BE2C (cell line): ENCODE measurements around the gene SBK2.

Experiments
- DNase-seq: peaks from one replicate; pipeline ENCODE4 v3.0.0-alpha.2; 2020
- H3K27me3 ChIP-seq: fragments of 250-450 bp; sonication (Bioruptor Pico); 2 replicates; pipeline ENCODE4 v1.5.1; 2020; ENCODE audit warnings: mild to moderate bottlenecking
- H3K36me3 ChIP-seq: fragments of 250-450 bp; sonication (Bioruptor Pico); 2 replicates; pipeline ENCODE4 v1.5.1; 2020; ENCODE audit warnings: mild to moderate bottlenecking
- H3K4me1 ChIP-seq: fragments of 250-450 bp; sonication (Bioruptor Pico); 2 replicates; pipeline ENCODE4 v1.5.1; 2020
- H3K4me3 ChIP-seq: 2 replicates; pipeline ENCODE4 v1.5.1; 2011; ENCODE audit warnings: low read depth, low read length
- H3K9me3 ChIP-seq: fragments of 250-450 bp; sonication (Bioruptor Pico); 2 replicates; pipeline ENCODE4 v1.5.1; 2020
- TF ChIP-seq, protein P1 (sequence below): IDR thresholded peaks from 2 replicates; pipeline ENCODE4 v1.5.1; 2012; ENCODE audit warnings: mild to moderate bottlenecking, low read depth, low read length

SBK2 gene

DNA sequence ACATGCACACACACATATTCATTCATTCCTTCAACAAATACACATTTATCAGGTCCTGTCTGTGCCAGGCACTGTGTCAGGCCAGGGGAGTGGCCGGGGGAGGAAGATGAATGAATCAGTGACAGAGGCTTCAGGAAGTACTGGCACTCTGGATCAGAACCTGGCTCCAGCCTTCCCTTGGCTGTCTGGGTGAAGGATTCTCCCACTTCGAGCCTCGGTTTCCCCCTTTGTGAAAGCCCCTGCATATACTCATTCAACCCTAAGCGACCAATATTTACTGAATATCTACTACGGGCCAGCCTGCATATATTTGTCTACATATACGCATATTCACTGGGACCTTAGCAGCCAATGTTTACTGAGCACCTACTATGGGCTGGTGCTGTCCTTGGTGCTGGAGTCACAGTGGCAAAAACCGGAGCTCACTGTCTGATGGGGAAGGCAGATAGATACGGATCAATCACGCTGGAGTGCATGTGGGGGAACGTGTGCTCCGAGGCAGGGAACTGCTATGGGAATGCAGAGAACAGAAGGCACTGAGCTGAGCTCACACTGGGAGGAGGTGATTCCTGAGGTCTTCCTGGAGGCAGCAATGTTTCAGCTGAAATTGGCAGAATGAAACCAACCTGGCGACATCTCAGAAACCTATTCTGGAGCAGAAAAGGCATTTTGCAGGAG lies 44.4 kb upstream of the SBK2 start:
- DNase-seq, result no peak

DNA sequence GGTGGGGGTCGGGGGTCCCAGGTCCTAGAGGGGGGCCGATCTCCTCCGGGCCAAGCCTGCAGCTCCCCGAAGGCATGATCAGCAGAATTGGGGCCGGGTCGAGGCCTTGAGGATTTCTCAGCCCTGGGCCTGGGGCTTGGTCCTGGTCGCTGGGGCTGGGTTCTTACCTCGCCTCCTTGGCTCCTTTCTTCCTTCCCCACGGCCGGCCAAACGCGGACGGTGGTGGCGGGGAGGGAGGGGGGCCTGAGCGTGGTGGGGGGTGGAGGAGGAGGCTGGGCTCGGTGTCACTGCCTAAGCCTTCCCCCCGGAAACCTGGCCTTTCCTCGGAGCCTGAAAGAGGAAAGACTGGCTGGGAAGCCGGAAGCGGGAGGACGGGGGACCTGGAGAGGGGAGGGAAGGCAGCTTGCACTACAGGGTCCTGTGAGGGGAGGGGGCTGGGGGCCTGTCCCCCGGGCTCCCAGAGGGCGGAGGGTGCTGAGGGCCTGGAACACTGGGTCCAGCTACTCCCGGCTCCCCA lies 43.8 kb upstream of the SBK2 start, which contains the start of gene ZNF579:
Gene ZNF579, minus strand, starts transcription at position 221 of the 517 bp plus-strand sequence. CDS start 1,209 bp downstream, outside the sequence.
- Histone ChIP-seq H3K4me3 (peak within 1 kb of the TSS; percentile 86), H3K4me1 (peaks cover 2% of the 10 kb centered on the region; the same call in 1 of the 2 replicates), H3K27me3 (no peaks in the 10 kb centered on the region), H3K9me3 (no peaks in the 10 kb centered on the region), H3K36me3 (peaks cover 12% of the 10 kb centered on the region)
- peak; percentile 89 for DNase-seq
- TF ChIP-seq, protein P1, sequence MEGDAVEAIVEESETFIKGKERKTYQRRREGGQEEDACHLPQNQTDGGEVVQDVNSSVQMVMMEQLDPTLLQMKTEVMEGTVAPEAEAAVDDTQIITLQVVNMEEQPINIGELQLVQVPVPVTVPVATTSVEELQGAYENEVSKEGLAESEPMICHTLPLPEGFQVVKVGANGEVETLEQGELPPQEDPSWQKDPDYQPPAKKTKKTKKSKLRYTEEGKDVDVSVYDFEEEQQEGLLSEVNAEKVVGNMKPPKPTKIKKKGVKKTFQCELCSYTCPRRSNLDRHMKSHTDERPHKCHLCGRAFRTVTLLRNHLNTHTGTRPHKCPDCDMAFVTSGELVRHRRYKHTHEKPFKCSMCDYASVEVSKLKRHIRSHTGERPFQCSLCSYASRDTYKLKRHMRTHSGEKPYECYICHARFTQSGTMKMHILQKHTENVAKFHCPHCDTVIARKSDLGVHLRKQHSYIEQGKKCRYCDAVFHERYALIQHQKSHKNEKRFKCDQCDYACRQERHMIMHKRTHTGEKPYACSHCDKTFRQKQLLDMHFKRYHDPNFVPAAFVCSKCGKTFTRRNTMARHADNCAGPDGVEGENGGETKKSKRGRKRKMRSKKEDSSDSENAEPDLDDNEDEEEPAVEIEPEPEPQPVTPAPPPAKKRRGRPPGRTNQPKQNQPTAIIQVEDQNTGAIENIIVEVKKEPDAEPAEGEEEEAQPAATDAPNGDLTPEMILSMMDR, result no peak

More for the DNA sequence above, 44.4 kb upstream of the SBK2 start:
- Histone ChIP-seq H3K36me3 (peaks cover 12% of the 10 kb centered on the region), H3K9me3 (no peaks in the 10 kb centered on the region), H3K4me3 (peak overlapping the region; percentile 86), H3K4me1 (peaks cover 6% of the 10 kb centered on the region), H3K27me3 (no peaks in the 10 kb centered on the region)
- TF ChIP-seq, protein P1, result no peak

DNA sequence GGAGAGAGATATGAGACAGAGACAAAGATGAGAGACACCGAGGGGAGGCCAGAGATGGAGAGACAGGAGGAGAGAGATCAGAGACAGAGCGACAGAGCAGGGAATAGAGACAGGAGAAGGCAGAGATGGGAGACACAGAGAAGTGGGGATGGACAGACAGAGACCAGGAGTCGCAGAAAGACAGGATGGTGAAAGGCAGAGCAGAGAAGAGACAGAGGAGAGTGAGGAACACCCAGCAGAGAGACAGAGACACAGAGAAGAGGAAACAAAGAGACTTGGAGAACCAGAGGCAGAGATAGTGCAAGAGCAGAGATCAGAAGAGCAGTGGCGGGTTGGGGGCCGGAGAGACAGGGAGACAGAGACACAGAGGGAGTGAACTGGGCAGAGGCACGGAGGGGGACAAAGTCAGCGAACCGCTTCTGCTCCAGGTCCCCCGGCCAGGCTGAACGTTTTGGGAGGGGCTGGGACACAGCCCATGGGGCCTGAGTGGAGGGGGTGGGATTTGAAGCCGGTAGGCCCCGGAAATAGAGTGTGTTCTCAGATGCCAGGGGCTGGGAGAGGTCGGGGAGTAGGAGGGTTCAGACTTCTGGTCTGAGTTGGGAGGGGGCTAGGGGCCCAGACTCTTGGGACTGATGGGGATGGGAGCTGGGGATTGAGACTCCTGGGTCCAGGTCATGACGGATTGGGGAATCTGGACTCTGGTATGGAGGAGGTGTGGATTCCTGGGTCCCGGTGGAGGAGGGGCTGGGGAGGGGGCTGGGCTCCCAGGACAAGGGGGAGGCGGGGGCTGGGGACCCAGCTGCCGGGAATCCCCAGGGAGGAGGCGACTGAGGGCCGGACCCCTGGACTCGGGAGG lies 43.1 kb upstream of the SBK2 start:
- H3K4me1 ChIP-seq, result peaks cover 2% of the 10 kb centered on the region; the same call in 1 of the 2 replicates
- no peak for DNase-seq
- H3K27me3 ChIP-seq, result no peaks in the 10 kb centered on the region
- H3K4me3 ChIP-seq, result peak overlapping the region; percentile 86
- H3K36me3 ChIP-seq, result peaks cover 12% of the 10 kb centered on the region
- TF ChIP-seq, protein P1, result no peak
- no peaks in the 10 kb centered on the region for H3K9me3 ChIP-seq

DNA sequence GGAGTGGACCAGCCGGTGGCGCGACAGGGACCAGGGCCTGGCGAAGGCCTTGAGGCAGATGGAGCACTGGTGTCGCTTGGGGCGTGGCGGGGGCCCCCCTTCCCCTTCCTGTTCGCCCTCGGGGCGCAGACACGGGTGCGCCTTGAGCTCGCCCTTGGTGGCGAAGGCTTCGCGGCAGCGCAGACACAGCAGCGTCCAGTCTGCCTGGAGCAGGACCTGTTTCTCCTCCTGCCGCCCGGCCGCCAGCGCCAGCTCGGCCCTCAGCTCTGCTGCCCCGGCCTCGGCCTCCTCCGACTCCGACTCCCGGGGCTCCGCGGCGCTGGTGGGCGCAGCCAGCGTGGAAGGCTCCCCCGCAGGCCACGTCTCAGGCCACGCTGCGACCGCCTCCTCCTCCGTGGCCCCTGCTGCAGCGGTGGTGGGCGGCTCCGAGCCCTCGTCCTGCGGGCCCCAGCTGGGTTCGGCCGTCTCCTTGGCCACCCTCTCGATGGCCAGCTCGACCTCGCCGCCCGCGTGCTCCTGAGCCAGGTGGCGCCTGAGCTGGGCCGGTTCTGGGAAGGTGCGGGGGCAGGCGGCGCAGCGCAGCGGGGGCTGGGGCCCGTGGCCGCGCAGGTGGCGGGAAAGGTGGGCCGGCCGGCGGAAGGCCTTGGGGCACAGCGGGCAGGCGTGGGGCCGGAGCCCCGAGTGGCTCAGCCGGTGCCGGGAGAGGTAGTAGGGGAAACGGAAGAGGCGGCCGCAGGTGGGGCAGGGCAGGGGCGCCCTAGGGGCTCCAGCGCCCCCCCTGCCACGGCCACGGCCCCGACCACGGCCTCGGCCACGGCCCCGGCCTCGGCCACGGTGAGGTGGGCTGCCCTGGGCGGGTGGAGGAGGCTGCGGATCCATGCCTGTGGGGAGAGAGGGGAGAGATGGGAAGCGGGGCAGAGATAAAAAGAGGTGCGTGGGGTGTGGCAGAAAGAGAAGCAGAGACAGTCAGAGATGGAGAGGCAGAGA lies 42.1 kb upstream of the SBK2 start:
- TF ChIP-seq, protein P1, result no peak
- DNase-seq, result no peak
- peaks cover 2% of the 10 kb centered on the region; the same call in 1 of the 2 replicates for H3K4me1 ChIP-seq
- H3K36me3 ChIP-seq, result peaks cover 12% of the 10 kb centered on the region
- H3K4me3 ChIP-seq, result peak overlapping the region; percentile 86
- no peaks in the 10 kb centered on the region for H3K27me3 ChIP-seq
- no peaks in the 10 kb centered on the region for H3K9me3 ChIP-seq

DNA sequence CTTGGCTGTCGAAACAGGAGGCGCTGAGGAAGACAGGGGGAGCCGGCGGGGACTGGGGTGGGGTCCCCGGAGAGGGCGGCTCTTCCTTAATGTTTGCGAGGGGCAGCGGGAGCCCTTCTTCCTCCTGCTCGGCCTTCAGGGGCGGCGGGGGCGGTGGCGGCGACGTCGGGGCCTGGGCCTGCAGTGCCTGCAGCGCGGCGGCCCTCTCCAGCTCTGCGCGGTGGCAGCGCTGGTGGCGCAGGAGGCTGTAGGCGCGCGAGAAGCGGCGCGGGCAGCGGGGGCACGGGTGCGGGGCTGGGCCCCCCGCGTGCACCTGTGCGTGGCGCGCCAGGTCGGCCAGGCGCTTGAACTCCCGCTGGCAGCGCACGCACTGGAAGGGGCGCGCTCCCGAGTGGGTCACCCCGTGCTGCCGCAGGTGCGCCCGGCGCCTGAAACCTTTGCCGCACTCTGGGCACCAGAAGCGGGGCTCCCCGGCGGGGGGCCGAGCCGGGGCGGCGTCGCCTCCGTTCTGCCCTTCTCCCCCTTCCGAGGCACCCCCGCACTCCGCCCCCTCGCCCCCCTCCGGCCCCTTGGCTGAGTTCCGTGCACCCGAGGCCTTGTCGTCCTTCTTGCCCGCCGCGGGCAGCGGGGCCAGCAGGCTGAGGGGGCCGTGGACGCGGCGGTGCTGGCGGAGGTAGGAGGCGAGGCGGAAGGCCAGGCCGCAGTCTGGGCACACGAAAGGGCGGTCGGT lies 41.3 kb upstream of the SBK2 start:
- Histone ChIP-seq H3K4me1 (peaks cover 2% of the 10 kb centered on the region; the same call in 1 of the 2 replicates), H3K27me3 (no peaks in the 10 kb centered on the region), H3K9me3 (no peaks in the 10 kb centered on the region), H3K4me3 (no peak overlapping the region), H3K36me3 (peaks cover 12% of the 10 kb centered on the region)
- TF ChIP-seq, protein P1, result no peak
- no peak for DNase-seq
